HEK293 (cell line): ENCODE data around the gene SFMBT2.
A peak's percentile ranks its signal among the peaks of the same experiment; 100 is the strongest.

ENCODE experiments used
- GLI2 ChIP-seq: fragments of 450-650 bp; formaldehyde crosslinking; IDR thresholded peaks from 2 replicates; pipeline ENCODE4; 2017; ENCODE audit warnings: missing biosample characterization, missing genetic modification characterization, low read depth, borderline replicate concordance
- GLIS1 ChIP-seq: fragments of 450-650 bp; formaldehyde crosslinking; IDR thresholded peaks from 2 replicates; pipeline ENCODE4 v1.5.1; 2016; ENCODE audit warnings: missing biosample characterization, missing genetic modification characterization
- IKZF3 ChIP-seq: fragments of 450-650 bp; IDR thresholded peaks from 2 replicates; pipeline ENCODE4 v1.5.0; 2018; ENCODE audit warnings: missing biosample characterization, mild to moderate bottlenecking, missing genetic modification characterization, moderate library complexity
- KLF16 ChIP-seq: fragments of 450-650 bp; formaldehyde crosslinking; IDR thresholded peaks from 2 replicates; pipeline ENCODE4 v1.5.1; 2017; ENCODE audit warnings: missing biosample characterization, missing genetic modification characterization
- KLF8 ChIP-seq: fragments of 450-650 bp; formaldehyde crosslinking; IDR thresholded peaks from 2 replicates; pipeline ENCODE4 v1.5.1; 2016; ENCODE audit warnings: missing biosample characterization, missing genetic modification characterization
- MZF1 ChIP-seq: fragments of 450-650 bp; formaldehyde crosslinking; IDR thresholded peaks from 2 replicates; pipeline ENCODE4 v1.5.1; 2017; ENCODE audit warnings: missing biosample characterization, missing genetic modification characterization, borderline replicate concordance
- OVOL3 ChIP-seq: fragments of 450-650 bp; formaldehyde crosslinking; IDR thresholded peaks from 2 replicates; pipeline ENCODE4 v1.5.1; 2016; ENCODE audit warnings: missing biosample characterization, missing genetic modification characterization
- PBX3 ChIP-seq: sonication (generic); formaldehyde crosslinking; IDR thresholded peaks from 2 replicates; pipeline ENCODE4 v1.8.1; 2022; ENCODE audit warnings: mild to moderate bottlenecking, moderate library complexity, missing genetic modification reagents
- WT1 ChIP-seq: fragments of 450-650 bp; formaldehyde crosslinking; IDR thresholded peaks from 2 replicates; pipeline ENCODE4 v1.5.1; 2016; ENCODE audit warnings: missing biosample characterization, missing genetic modification characterization
- YY2 ChIP-seq: fragments of 450-650 bp; formaldehyde crosslinking; IDR thresholded peaks from 2 replicates; pipeline ENCODE4 v1.5.1; 2016; ENCODE audit warnings: missing biosample characterization, missing genetic modification characterization
- ZEB2 ChIP-seq: fragments of 450-650 bp; formaldehyde crosslinking; IDR thresholded peaks from 2 replicates; pipeline ENCODE4 v1.5.1; 2016; ENCODE audit warnings: missing biosample characterization, missing genetic modification characterization
- ZNF19 ChIP-seq: fragments of 450-650 bp; formaldehyde crosslinking; IDR thresholded peaks from 2 replicates; pipeline ENCODE4; 2016; ENCODE audit warnings: missing biosample characterization, missing genetic modification characterization, low read depth
- ZNF214 ChIP-seq: fragments of 450-650 bp; formaldehyde crosslinking; IDR thresholded peaks from 2 replicates; pipeline ENCODE4 v1.5.1; 2017; ENCODE audit warnings: missing biosample characterization, mild to moderate bottlenecking, missing genetic modification characterization, borderline replicate concordance
- ZNF266 ChIP-seq: fragments of 450-650 bp; formaldehyde crosslinking; IDR thresholded peaks from 2 replicates; pipeline ENCODE4 v1.5.1; 2016; ENCODE audit warnings: missing biosample characterization, missing genetic modification characterization, low read depth
- ZNF280D ChIP-seq: fragments of 450-650 bp; formaldehyde crosslinking; IDR thresholded peaks from 2 replicates; pipeline ENCODE4 v1.5.1; 2016; ENCODE audit warnings: missing biosample characterization, missing genetic modification characterization
- ZNF302 ChIP-seq: fragments of 450-650 bp; formaldehyde crosslinking; IDR thresholded peaks from 2 replicates; pipeline ENCODE4 v1.5.1; 2016; ENCODE audit warnings: missing biosample characterization, missing genetic modification characterization, low read depth
- ZNF335 ChIP-seq: fragments of 450-650 bp; formaldehyde crosslinking; conservative IDR thresholded peaks from 2 replicates; pipeline ENCODE4 v1.5.1; 2016; ENCODE audit warnings: missing biosample characterization, missing genetic modification characterization
- ZNF362 ChIP-seq: fragments of 450-650 bp; formaldehyde crosslinking; IDR thresholded peaks from 2 replicates; pipeline ENCODE4 v1.5.1; 2016; ENCODE audit warnings: missing biosample characterization, missing genetic modification characterization
- ZNF473 ChIP-seq: fragments of 450-650 bp; formaldehyde crosslinking; IDR thresholded peaks from 2 replicates; pipeline ENCODE4 v1.5.1; 2017; ENCODE audit warnings: missing biosample characterization, missing genetic modification characterization
- ZNF555 ChIP-seq: fragments of 450-650 bp; formaldehyde crosslinking; conservative IDR thresholded peaks from 2 replicates; pipeline ENCODE4 v1.5.1; 2017; ENCODE audit warnings: missing biosample characterization, mild to moderate bottlenecking, missing genetic modification characterization, inconsistent platforms
- ZNF626 ChIP-seq: fragments of 450-650 bp; sonication (Bioruptor Pico); formaldehyde crosslinking; IDR thresholded peaks from 2 replicates; pipeline ENCODE4 v1.5.1; 2018; ENCODE audit warnings: missing biosample characterization, missing genetic modification characterization, inconsistent platforms
- ZNF629 ChIP-seq: fragments of 450-650 bp; formaldehyde crosslinking; IDR thresholded peaks from 2 replicates; pipeline ENCODE4 v1.5.1; 2017; ENCODE audit warnings: missing biosample characterization, missing genetic modification characterization
- ZNF639 ChIP-seq: fragments of 450-650 bp; formaldehyde crosslinking; IDR thresholded peaks from 2 replicates; pipeline ENCODE4 v1.5.1; 2016; ENCODE audit warnings: missing biosample characterization, missing genetic modification characterization
- ZNF660 ChIP-seq: fragments of 450-650 bp; IDR thresholded peaks from 2 replicates; pipeline ENCODE4 v1.5.1; 2018; ENCODE audit warnings: missing biosample characterization, mild to moderate bottlenecking, missing genetic modification characterization
- ZNF747 ChIP-seq: fragments of 450-650 bp; formaldehyde crosslinking; IDR thresholded peaks from 2 replicates; pipeline ENCODE4 v1.5.1; 2016; ENCODE audit warnings: missing biosample characterization, missing genetic modification characterization
- ZNF792 ChIP-seq: fragments of 450-650 bp; formaldehyde crosslinking; IDR thresholded peaks from 2 replicates; pipeline ENCODE4 v1.5.1; 2016; ENCODE audit warnings: missing biosample characterization, missing genetic modification characterization
- ZNF830 ChIP-seq: fragments of 450-650 bp; IDR thresholded peaks from 2 replicates; pipeline ENCODE4 v1.5.0; 2018; ENCODE audit warnings: missing biosample characterization, missing genetic modification characterization, low read depth, mild to moderate bottlenecking, moderate library complexity

SFMBT2 gene

GRCh38 chr10:7410862-7411670 is at the start of gene SFMBT2 (continued):
- TF ChIP-seq GLIS1 (0 out of 2 replicates have a peak, but pooled peaks have one; percentile 8), PBX3 (no peak), ZNF19 (tag by site-specific recombination) (no peak), ZNF747 (no peak), WT1 (tag by site-specific recombination) (0 out of 2 replicates have a peak, but pooled peaks have one; percentile 18), ZNF266 (no peak), MZF1 (peak; percentile 63; the same call in 1 of the 2 replicates), ZNF555 (tag by site-specific recombination) (no peak), ZNF214 (no peak), ZNF792 (tag by site-specific recombination) (no peak), ZNF362 (peak; percentile 99), ZNF473 (tag by site-specific recombination) (no peak), ZNF280D (tag by site-specific recombination) (no peak), ZNF302 (tag by site-specific recombination) (0 out of 2 replicates have a peak, but pooled peaks have one; percentile 20), ZEB2 (tag by site-specific recombination) (peak; percentile 68; the same call in 1 of the 2 replicates), ZNF626 (tag by site-specific recombination) (no peak), ZNF629 (tag by site-specific recombination) (peak; percentile 60), IKZF3 (tag by site-specific recombination) (no peak), YY2 (tag by site-specific recombination) (no peak), ZNF830 (tag by site-specific recombination) (no peak), KLF8 (tag by site-specific recombination) (peak; percentile 77), OVOL3 (tag by site-specific recombination) (no peak), ZNF639 (tag by site-specific recombination) (no peak), ZNF335 (peak; percentile 100), GLI2 (tag by site-specific recombination) (no peak), KLF16 (tag by site-specific recombination) (peak; percentile 54; the same call in 1 of the 2 replicates), ZNF660 (tag by site-specific recombination) (no peak)
